Measurements from ENCODE around the gene PCGF6.

PCGF6 gene

DNA sequence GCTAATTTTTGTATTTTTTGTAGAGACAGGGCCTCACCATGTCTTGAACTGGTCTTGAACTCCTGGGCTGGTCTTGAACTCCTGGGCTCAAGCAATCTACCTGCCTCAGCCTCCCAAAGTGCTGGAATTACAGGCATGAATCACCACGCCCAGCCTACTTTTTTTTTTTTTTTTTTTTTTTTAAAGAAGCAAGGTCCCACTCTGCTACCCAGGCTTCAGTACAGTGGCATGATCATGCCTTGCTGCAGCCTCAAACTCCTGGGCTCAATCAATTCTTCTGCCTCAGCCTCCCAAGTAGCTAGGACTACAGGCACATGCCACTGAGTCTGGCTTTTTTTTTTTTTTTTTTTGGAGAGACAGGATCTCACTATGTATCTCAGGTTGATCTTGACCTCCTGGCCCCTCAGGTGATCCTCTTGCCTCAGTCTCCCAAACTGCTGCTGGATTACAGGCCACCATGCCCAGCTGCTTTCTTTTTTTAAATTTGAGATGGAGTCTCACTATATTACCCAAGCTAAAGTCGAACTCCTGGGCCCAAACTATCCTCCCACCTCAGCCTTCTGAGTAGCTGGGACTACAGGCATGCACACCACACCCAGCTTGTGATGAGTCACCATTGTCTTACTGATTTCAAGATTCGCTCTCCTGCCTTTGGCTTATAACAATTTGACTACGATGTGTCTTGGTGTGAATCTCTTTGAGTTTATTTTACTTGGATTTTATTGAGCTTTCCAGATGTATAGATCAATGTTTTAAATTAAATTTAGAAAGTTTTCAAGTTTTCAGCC lies 96.2 kb downstream of the PCGF6 start:
- DNase-seq, result no peak

GRCh38 chr10:103254113-103254512 lies 96.8 kb downstream of the PCGF6 start:
- DNase-seq, result no peak
